Vagina (tissue), 2 donors: ENCODE data around the gene LMO7. TPM values are rescaled to one million over a fixed set of nuclear protein-coding genes. Genes with fewer than 3 reads are reported as not detected.

Experiments used
- DNase-seq, 2 donors: peaks; one replicate each; pipeline ENCODE4 v3.0.0-alpha.2; 2017; ENCODE audit errors: extremely low spot score in 2 of 2
- H3K27ac ChIP-seq: fragments of 200-600 bp; sonication (generic); one replicate; pipeline ENCODE4 v1.5.1; 2019
- H3K27me3 ChIP-seq: fragments of 200-600 bp; sonication (generic); one replicate; pipeline ENCODE4 v1.5.1; 2019
- H3K36me3 ChIP-seq, 2 donors: fragments of 200-600 bp; sonication (generic); one replicate each; pipeline ENCODE4 v1.5.1; 2017 to 2019
- H3K4me1 ChIP-seq: fragments of 200-600 bp; sonication (generic); one replicate; pipeline ENCODE4 v1.5.1; 2019
- H3K4me3 ChIP-seq, 2 donors: fragments of 200-600 bp; sonication (generic); 1 replicate in 1 of 2; 2 replicates in 1 of 2; pipeline ENCODE4 v1.5.1; 2016 to 2019
- H3K9me3 ChIP-seq: fragments of 200-600 bp; sonication (generic); one replicate; pipeline ENCODE4 v1.5.1; 2019
- CTCF ChIP-seq, 3 experiments: fragments of 450-650 bp in 2 of 3; fragments of 200-600 bp in 1 of 3; sonication (generic) in 1 of 3; IDR thresholded peaks; one replicate each; pipeline ENCODE4 v1.5.1; 2017 to 2019; ENCODE audit warnings: antibody characterized with exemption in 3 of 3, mild to moderate bottlenecking in 2 of 3, moderate library complexity in 2 of 3
- POLR2A ChIP-seq, 2 donors: fragments of 450-650 bp; IDR thresholded peaks; one replicate each; pipeline ENCODE4 v1.6.1; 2017; ENCODE audit warnings: antibody characterized with exemption in 2 of 2, mild to moderate bottlenecking in 2 of 2, moderate library complexity in 2 of 2
- POLR2AphosphoS5 ChIP-seq, 2 donors: sonication (generic); formaldehyde crosslinking; IDR thresholded peaks; one replicate each; pipeline ENCODE4 v1.9.0; 2017; ENCODE audit warnings: antibody characterized with exemption in 2 of 2, mild to moderate bottlenecking in 2 of 2, low read depth in 1 of 2; ENCODE audit not compliant: insufficient read depth in 1 of 2
- intact Hi-C: fragments of 100-400 bp; cut with DNase I; formaldehyde crosslinking; loops from one replicate; pipeline ENCODE4 v1.15.1; 2023
- total RNA-seq: library from RNA; depleted of rRNA; stranded (reverse); fragments of >200 nt; gene quantifications from one replicate; pipeline ENCODE4 v1.2.3, GENCODE V29; 2016

LMO7 gene
- total RNA-seq, 1 donor from 2014 or later = 85.4 TPM

DNA sequence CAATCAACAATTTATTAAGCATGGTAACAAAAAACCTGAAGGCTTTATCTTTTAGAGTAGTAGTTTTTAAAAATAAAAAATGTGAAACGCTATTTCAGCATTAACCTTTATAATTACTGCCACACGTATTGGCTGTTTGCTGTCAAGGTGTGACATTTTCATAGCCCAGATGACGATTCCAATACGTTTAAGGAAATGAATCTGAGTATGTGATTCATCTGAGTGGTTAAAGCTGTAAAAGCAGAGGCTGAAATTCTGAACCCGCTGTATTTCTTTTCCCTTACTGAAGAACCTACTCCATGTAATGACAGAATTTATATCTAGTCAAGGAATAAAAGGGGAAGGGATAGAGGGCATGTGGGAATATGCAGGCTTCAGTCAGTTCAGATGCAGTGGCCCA, 166.0 kb downstream of the LMO7 start:
- no peak overlapping the region for H3K27ac ChIP-seq
- no peak overlapping the region for H3K4me3 ChIP-seq
- no peaks in the 10 kb centered on the region for H3K27me3 ChIP-seq
- H3K9me3 ChIP-seq = no peaks in the 10 kb centered on the region
- no peak for DNase-seq
- TF ChIP-seq POLR2A (IDR thresholded peaks at IDR 0.05) (no peak), POLR2AphosphoS5 (IDR thresholded peaks at IDR 0.05; ENCODE audit: insufficient read depth in 1 of 2, low read depth in 1 of 2) (no peak), CTCF (IDR thresholded peaks at IDR 0.05) (no peak)
- intact Hi-C loops = no loop called here
- H3K36me3 ChIP-seq = peaks cover 0 to 5% of the 10 kb centered on the region in 2 donors
- no peaks in the 10 kb centered on the region for H3K4me1 ChIP-seq

- Histone ChIP-seq H3K27me3 (no peaks in the 10 kb centered on the region), H3K9me3 (no peaks in the 10 kb centered on the region), H3K4me3 (no peak overlapping the region), H3K4me1 (no peaks in the 10 kb centered on the region), H3K27ac (no peak overlapping the region), H3K36me3 (peaks cover 0 to 5% of the 10 kb centered on the region in 2 donors)
- DNase-seq = no peak
- intact Hi-C loops = no loop called here
- no peak for TF ChIP-seq CTCF (IDR thresholded peaks at IDR 0.05)
- no peak for TF ChIP-seq POLR2AphosphoS5 (IDR thresholded peaks at IDR 0.05; ENCODE audit: insufficient read depth in 1 of 2, low read depth in 1 of 2)
- no peak for TF ChIP-seq POLR2A (IDR thresholded peaks at IDR 0.05)
Observed at GRCh38 chr13:75803164-75803611, 167.1 kb downstream of the LMO7 start.

- intact Hi-C loops = no loop called here
- H3K4me1 ChIP-seq = no peaks in the 10 kb centered on the region
- H3K27me3 ChIP-seq = no peaks in the 10 kb centered on the region
- DNase-seq = no peak
- H3K27ac ChIP-seq = no peak overlapping the region
- no peaks in the 10 kb centered on the region for H3K9me3 ChIP-seq
- H3K4me3 ChIP-seq = no peak overlapping the region
- H3K36me3 ChIP-seq = peaks cover 0 to 5% of the 10 kb centered on the region in 2 donors
- TF ChIP-seq POLR2AphosphoS5 (IDR thresholded peaks at IDR 0.05; ENCODE audit: insufficient read depth in 1 of 2, low read depth in 1 of 2) = no peak
- TF ChIP-seq POLR2A (IDR thresholded peaks at IDR 0.05) = no peak
- TF ChIP-seq CTCF (IDR thresholded peaks at IDR 0.05) = no peak
Observed at GRCh38 chr13:75804054-75804453, 167.9 kb downstream of the LMO7 start.

- Histone ChIP-seq H3K4me3 (no peak overlapping the region), H3K9me3 (no peaks in the 10 kb centered on the region), H3K4me1 (no peaks in the 10 kb centered on the region), H3K27ac (no peak overlapping the region), H3K36me3 (peaks cover 0 to 5% of the 10 kb centered on the region in 2 donors), H3K27me3 (no peaks in the 10 kb centered on the region)
- no peak for DNase-seq
- intact Hi-C loops = no loop called here
- TF ChIP-seq CTCF (IDR thresholded peaks at IDR 0.05) = no peak
- no peak for TF ChIP-seq POLR2AphosphoS5 (IDR thresholded peaks at IDR 0.05; ENCODE audit: insufficient read depth in 1 of 2, low read depth in 1 of 2)
- no peak for TF ChIP-seq POLR2A (IDR thresholded peaks at IDR 0.05)
Observed at GRCh38 chr13:75804605-75805004, 168.5 kb downstream of the LMO7 start.

DNA sequence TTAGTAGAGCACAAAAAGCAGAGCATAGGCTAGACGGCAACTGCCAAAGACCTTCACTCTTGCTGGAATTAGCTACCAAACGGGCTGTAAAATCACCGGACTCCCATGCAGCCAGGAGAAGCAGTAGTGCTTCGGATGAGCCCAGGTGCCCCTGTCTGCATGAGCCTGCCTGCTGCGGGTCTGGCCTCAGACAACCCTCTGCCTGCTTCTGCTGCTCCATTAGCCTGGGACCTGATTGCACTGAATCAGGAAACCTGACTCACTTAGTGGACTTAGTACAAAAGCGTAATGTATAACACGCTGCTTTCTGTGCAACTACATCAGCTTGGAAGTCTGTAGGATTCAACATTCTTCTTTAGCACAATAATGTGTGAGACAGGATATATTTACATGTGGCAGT, 170.0 kb downstream of the LMO7 start:
- Histone ChIP-seq H3K27me3 (no peaks in the 10 kb centered on the region), H3K4me3 (no peak overlapping the region), H3K9me3 (no peaks in the 10 kb centered on the region), H3K27ac (no peak overlapping the region), H3K4me1 (no peaks in the 10 kb centered on the region), H3K36me3 (peaks cover 0 to 5% of the 10 kb centered on the region in 2 donors)
- DNase-seq = no peak
- intact Hi-C loops = no loop called here
- TF ChIP-seq CTCF (IDR thresholded peaks at IDR 0.05) (no peak), POLR2AphosphoS5 (IDR thresholded peaks at IDR 0.05; ENCODE audit: insufficient read depth in 1 of 2, low read depth in 1 of 2) (no peak), POLR2A (IDR thresholded peaks at IDR 0.05) (no peak)
